ENCODE data around the gene TMEM147.

Gene TMEM147

GRCh38 chr19:35514282-35514809, 31.1 kb upstream of the TMEM147 start:
- no peak overlapping the region for H3K27ac ChIP-seq (ENCODE audit: low read length)
- H3K4me1 ChIP-seq (ENCODE audit: insufficient read depth, low read length): no peaks in the 10 kb centered on the region
- no peak overlapping the region for H2AFZ ChIP-seq (ENCODE audit: low read depth, low read length)
- no peaks in the 10 kb centered on the region for H3K36me3 ChIP-seq (ENCODE audit: insufficient read depth, low read length)
- H3K79me2 ChIP-seq (ENCODE audit: insufficient read depth, low read length): no peaks in the 10 kb centered on the region
- no peak for TF ChIP-seq EZH2 (IDR thresholded peaks at IDR 0.05; ENCODE audit: borderline replicate concordance, low read depth, low read length, severe bottlenecking)
- TF ChIP-seq CTCF (IDR thresholded peaks at IDR 0.05; ENCODE audit: borderline replicate concordance, extremely low read depth, low read length, poor library complexity, severe bottlenecking): no peak
- no peaks in the 10 kb centered on the region; the same call in 1 of the 2 replicates for H4K20me1 ChIP-seq (ENCODE audit: insufficient read depth, low read length)
- H3K4me2 ChIP-seq (ENCODE audit: insufficient read depth, low read length): no peak overlapping the region
- no peaks in the 10 kb centered on the region for H3K9me3 ChIP-seq (ENCODE audit: insufficient read depth, low read length, severe bottlenecking)
- DNase-seq: no peak
- ATAC-seq (ENCODE audit: insufficient read depth, low read depth): no peak
- no peak overlapping the region for H3K9ac ChIP-seq (ENCODE audit: low read depth, low read length)
- H3K4me3 ChIP-seq (ENCODE audit: low read depth in 1 of 2, low read length in 2 of 2): no peak overlapping the region
- peaks cover 13% of the 10 kb centered on the region for H3K27me3 ChIP-seq (ENCODE audit: insufficient read depth, low read length, poor library complexity)

- Histone ChIP-seq H3K9ac (ENCODE audit: low read depth, low read length) (no peak overlapping the region), H3K4me3 (ENCODE audit: low read depth in 1 of 2, low read length in 2 of 2) (no peak overlapping the region), H3K4me2 (ENCODE audit: insufficient read depth, low read length) (no peak overlapping the region), H4K20me1 (ENCODE audit: insufficient read depth, low read length) (no peaks in the 10 kb centered on the region), H2AFZ (ENCODE audit: low read depth, low read length) (no peak overlapping the region), H3K4me1 (ENCODE audit: insufficient read depth, low read length) (no peaks in the 10 kb centered on the region), H3K79me2 (ENCODE audit: insufficient read depth, low read length) (no peaks in the 10 kb centered on the region), H3K27me3 (ENCODE audit: insufficient read depth, low read length, poor library complexity) (no peaks in the 10 kb centered on the region), H3K27ac (ENCODE audit: low read length) (no peak overlapping the region), H3K36me3 (ENCODE audit: insufficient read depth, low read length) (no peaks in the 10 kb centered on the region), H3K9me3 (ENCODE audit: insufficient read depth, low read length, severe bottlenecking) (no peaks in the 10 kb centered on the region)
- DNase-seq: no peak
- TF ChIP-seq EZH2 (IDR thresholded peaks at IDR 0.05; ENCODE audit: borderline replicate concordance, low read depth, low read length, severe bottlenecking) (no peak), CTCF (IDR thresholded peaks at IDR 0.05; ENCODE audit: borderline replicate concordance, extremely low read depth, low read length, poor library complexity, severe bottlenecking) (no peak)
- no peak for ATAC-seq (ENCODE audit: insufficient read depth, low read depth)
These were observed 29.1 kb upstream of the TMEM147 start for GRCh38 chr19:35516310-35516709.

GRCh38 chr19:35517342-35517741, 28.1 kb upstream of the TMEM147 start:
- ATAC-seq (ENCODE audit: insufficient read depth, low read depth) (no peak), DNase-seq (no peak)
- Histone ChIP-seq H3K9me3 (ENCODE audit: insufficient read depth, low read length, severe bottlenecking) (no peaks in the 10 kb centered on the region), H3K4me2 (ENCODE audit: insufficient read depth, low read length) (no peak overlapping the region), H3K27me3 (ENCODE audit: insufficient read depth, low read length, poor library complexity) (no peaks in the 10 kb centered on the region), H3K36me3 (ENCODE audit: insufficient read depth, low read length) (no peaks in the 10 kb centered on the region), H3K4me1 (ENCODE audit: insufficient read depth, low read length) (no peaks in the 10 kb centered on the region), H2AFZ (ENCODE audit: low read depth, low read length) (no peak overlapping the region), H4K20me1 (ENCODE audit: insufficient read depth, low read length) (no peaks in the 10 kb centered on the region), H3K27ac (ENCODE audit: low read length) (no peak overlapping the region), H3K4me3 (ENCODE audit: low read depth in 1 of 2, low read length in 2 of 2) (no peak overlapping the region), H3K9ac (ENCODE audit: low read depth, low read length) (no peak overlapping the region), H3K79me2 (ENCODE audit: insufficient read depth, low read length) (no peaks in the 10 kb centered on the region)
- TF ChIP-seq EZH2 (IDR thresholded peaks at IDR 0.05; ENCODE audit: borderline replicate concordance, low read depth, low read length, severe bottlenecking) (no peak), CTCF (IDR thresholded peaks at IDR 0.05; ENCODE audit: borderline replicate concordance, extremely low read depth, low read length, poor library complexity, severe bottlenecking) (no peak)

- no peaks in the 10 kb centered on the region for H3K79me2 ChIP-seq (ENCODE audit: insufficient read depth, low read length)
- no peak overlapping the region for H3K9ac ChIP-seq (ENCODE audit: low read depth, low read length)
- H4K20me1 ChIP-seq (ENCODE audit: insufficient read depth, low read length): no peaks in the 10 kb centered on the region
- no peak for TF ChIP-seq CTCF (IDR thresholded peaks at IDR 0.05; ENCODE audit: borderline replicate concordance, extremely low read depth, low read length, poor library complexity, severe bottlenecking)
- TF ChIP-seq EZH2 (IDR thresholded peaks at IDR 0.05; ENCODE audit: borderline replicate concordance, low read depth, low read length, severe bottlenecking): no peak
- DNase-seq (no peak), ATAC-seq (ENCODE audit: insufficient read depth, low read depth) (no peak)
- H3K4me2 ChIP-seq (ENCODE audit: insufficient read depth, low read length): no peak overlapping the region
- no peaks in the 10 kb centered on the region for H3K27me3 ChIP-seq (ENCODE audit: insufficient read depth, low read length, poor library complexity)
- H3K4me1 ChIP-seq (ENCODE audit: insufficient read depth, low read length): no peaks in the 10 kb centered on the region
- no peak overlapping the region for H3K27ac ChIP-seq (ENCODE audit: low read length)
- no peaks in the 10 kb centered on the region for H3K9me3 ChIP-seq (ENCODE audit: insufficient read depth, low read length, severe bottlenecking)
- H2AFZ ChIP-seq (ENCODE audit: low read depth, low read length): no peak overlapping the region
- H3K4me3 ChIP-seq (ENCODE audit: low read depth in 1 of 2, low read length in 2 of 2): no peak overlapping the region
- H3K36me3 ChIP-seq (ENCODE audit: insufficient read depth, low read length): no peaks in the 10 kb centered on the region
These were observed 27.1 kb upstream of the TMEM147 start for GRCh38 chr19:35518313-35518712.

All from DND-41 (cell line).